GM21619 (cell line): Measurements from ENCODE around the gene ZP3.
"Not testable (repeated sequence)": the region's sequence is repeated elsewhere in the genome, so short reads cannot be mapped to it uniquely, and the experiment has no call there.

Experiments used
- ATAC-seq: cut with Tn5 transposase; IDR thresholded peaks from one replicate; pipeline ENCODE4 v1.9.1; 2021; ENCODE audit not compliant: unreplicated experiment

ZP3 gene

GRCh38 chr7:76424413-76425111 is at the start of gene ZP3:
Gene ZP3, plus strand, starts transcription at chr7:76424950. Its CDS starts 15 bp downstream, at chr7:76424965.
- peak; percentile 57 for ATAC-seq

GRCh38 chr7:76375251-76375650 is 49.5 kb upstream of the ZP3 start:
- ATAC-seq: no peak

GRCh38 chr7:76377186-76377918 is 47.4 kb upstream of the ZP3 start:
- no peak for ATAC-seq

- ATAC-seq: no peak
These were observed 44.2 kb upstream of the ZP3 start for GRCh38 chr7:76380623-76380966.

GRCh38 chr7:76381814-76382213 is 42.9 kb upstream of the ZP3 start:
- no peak for ATAC-seq

GRCh38 chr7:76383089-76383944 is 41.4 kb upstream of the ZP3 start:
- ATAC-seq: no peak

GRCh38 chr7:76386691-76387260 is 38.0 kb upstream of the ZP3 start:
- no peak for ATAC-seq

GRCh38 chr7:76387789-76388188 is 37.0 kb upstream of the ZP3 start:
- not testable (repeated sequence) for ATAC-seq

- no peak for ATAC-seq
These were observed 34.7 kb upstream of the ZP3 start for GRCh38 chr7:76390092-76390491.

GRCh38 chr7:76392531-76393115 is 32.1 kb upstream of the ZP3 start:
- no peak for ATAC-seq

- ATAC-seq: peak; percentile 78
These were observed 31.4 kb upstream of the ZP3 start for GRCh38 chr7:76393116-76394031.

- ATAC-seq: no peak
These were observed 29.8 kb upstream of the ZP3 start for GRCh38 chr7:76394957-76395356.

GRCh38 chr7:76395605-76395964 is 29.2 kb upstream of the ZP3 start:
- not testable (repeated sequence) for ATAC-seq

GRCh38 chr7:76395965-76396726 is 28.6 kb upstream of the ZP3 start:
- ATAC-seq: no peak

GRCh38 chr7:76396864-76397263 is 27.9 kb upstream of the ZP3 start:
- no peak for ATAC-seq

- peak; percentile 21 for ATAC-seq
These were observed 27.2 kb upstream of the ZP3 start for GRCh38 chr7:76397409-76398183.

- no peak for ATAC-seq
These were observed 24.5 kb upstream of the ZP3 start for GRCh38 chr7:76400248-76400647.

GRCh38 chr7:76403097-76403496 is 21.7 kb upstream of the ZP3 start:
- not testable (repeated sequence) for ATAC-seq
